HG02885 (cell line): ENCODE data around the gene TMC8.

Source experiments
- ATAC-seq: cut with Tn5 transposase; IDR thresholded peaks from one replicate; pipeline ENCODE4 v1.9.1; 2021; ENCODE audit warnings: mild to moderate bottlenecking; ENCODE audit not compliant: unreplicated experiment, poor library complexity

TMC8 gene

GRCh38 chr17:78122216-78122930, 8.2 kb upstream of the TMC8 start:
- ATAC-seq, result no peak

GRCh38 chr17:78122931-78123249, 7.7 kb upstream of the TMC8 start:
- no peak for ATAC-seq

- no peak for ATAC-seq
Observed at GRCh38 chr17:78123258-78123929, 7.2 kb upstream of the TMC8 start.

GRCh38 chr17:78124081-78124835, 6.3 kb upstream of the TMC8 start:
- no peak for ATAC-seq

- no peak for ATAC-seq
Observed at GRCh38 chr17:78124836-78125137, 5.8 kb upstream of the TMC8 start.

GRCh38 chr17:78125138-78125913, 5.2 kb upstream of the TMC8 start:
- ATAC-seq, result no peak

- ATAC-seq, result no peak
Observed at GRCh38 chr17:78125976-78126894, 4.3 kb upstream of the TMC8 start.

GRCh38 chr17:78126895-78127238, 3.7 kb upstream of the TMC8 start:
- ATAC-seq, result no peak

- no peak for ATAC-seq
Observed at GRCh38 chr17:78127239-78127887, 3.2 kb upstream of the TMC8 start.

- ATAC-seq, result no peak
Observed at GRCh38 chr17:78127888-78128550, 2.6 kb upstream of the TMC8 start.

- ATAC-seq, result peak; percentile 30
Observed at GRCh38 chr17:78128551-78129350, 1.8 kb upstream of the TMC8 start, which contains the start of gene TMC6. Gene TMC6 (minus strand): TSS chr17:78128755. CDS start chr17:78126832, 1,923 bp downstream.

GRCh38 chr17:78129351-78130089, 1.1 kb upstream of the TMC8 start:
- ATAC-seq, result no peak

GRCh38 chr17:78130090-78130436, 508 bp upstream of the TMC8 start:
- no peak for ATAC-seq

GRCh38 chr17:78131172-78132083, 857 bp downstream of the TMC8 start:
- ATAC-seq, result no peak

- ATAC-seq, result no peak
Observed at GRCh38 chr17:78132084-78132676, 1.6 kb downstream of the TMC8 start.

- ATAC-seq, result no peak
Observed at GRCh38 chr17:78132767-78133178, 2.2 kb downstream of the TMC8 start.
